ENCODE measurements around the gene CUL5.
"Not testable (repeated sequence)": the region's sequence is repeated elsewhere in the genome, so short reads cannot be mapped to it uniquely, and the experiment has no call there.

CUL5 gene

GRCh38 chr11:108117746-108118371 lies 109.2 kb downstream of the CUL5 start:
- DNase-seq = peak in 1 of 2 donors; percentile 41

- not testable (repeated sequence) for DNase-seq
Measured at GRCh38 chr11:108120936-108121273, 112.2 kb downstream of the CUL5 start.

GRCh38 chr11:108121274-108122155 lies 112.8 kb downstream of the CUL5 start, which contains the start of gene ACAT1:
ACAT1 (plus strand) TSS chr11:108121567; CDS start chr11:108121607, 40 bp downstream.
- DNase-seq = peak; percentile 83 to 93

GRCh38 chr11:108122166-108122628 lies 113.5 kb downstream of the CUL5 start:
- DNase-seq = peak in 1 of 2 donors; percentile 22

- no peak for DNase-seq
Measured at GRCh38 chr11:108125096-108125495, 116.4 kb downstream of the CUL5 start.

GRCh38 chr11:108128772-108129171 lies 120.1 kb downstream of the CUL5 start:
- no peak for DNase-seq

- DNase-seq = no peak
Measured at GRCh38 chr11:108131993-108132392, 123.3 kb downstream of the CUL5 start.

- DNase-seq = not testable (repeated sequence)
Measured at GRCh38 chr11:108132993-108133538, 124.4 kb downstream of the CUL5 start.

GRCh38 chr11:108135845-108136544 lies 127.3 kb downstream of the CUL5 start:
- no peak for DNase-seq

GRCh38 chr11:108137212-108137611 lies 128.5 kb downstream of the CUL5 start:
- no peak for DNase-seq

- DNase-seq = no peak
Measured at GRCh38 chr11:108142304-108142703, 133.6 kb downstream of the CUL5 start.

- DNase-seq = no peak
Measured at GRCh38 chr11:108144615-108145014, 135.9 kb downstream of the CUL5 start.

- DNase-seq = no peak
Measured at GRCh38 chr11:108147150-108147549, 138.5 kb downstream of the CUL5 start.

- no peak for DNase-seq
Measured at GRCh38 chr11:108148556-108148955, 139.9 kb downstream of the CUL5 start.

- no peak for DNase-seq
Measured at GRCh38 chr11:108154591-108154990, 145.9 kb downstream of the CUL5 start.
